T-cell (primary cell): ENCODE results near the gene PSMD10. TPM values are rescaled to one million over a fixed set of nuclear protein-coding genes. Genes with fewer than 3 reads are reported as not detected.

Experiments
- ATAC-seq, 4 experiments: fragments of 200-7000 bp in 3 of 4; fragments of 150-1000 bp in 1 of 4; cut with Tn5 transposase; replicated peaks in 1 of 4; 1 replicate in 3 of 4; 2 replicates in 1 of 4; pipeline ENCODE4 v1.10.0; 2021; ENCODE audit warnings: moderate library complexity in 3 of 4, mild to moderate bottlenecking in 2 of 4, moderate number of reproducible peaks in 1 of 4
- CTCF ChIA-PET, 2 donors: fragments of 300-600 bp; sonication (Branson Sonifier 250); formaldehyde crosslinking; loops; one replicate each; lab custom pipeline; 2022; ENCODE audit warnings: antibody characterized with exemption in 2 of 2; lab: Charles Lee
- POLR2A ChIA-PET, 2 donors: fragments of 300-600 bp; sonication (Branson Sonifier 250); formaldehyde crosslinking; loops; one replicate each; lab custom pipeline; 2022; ENCODE audit warnings: antibody characterized with exemption in 2 of 2; lab: Charles Lee
- DNase-seq, 35 experiments: peaks; one replicate each; pipeline versions ENCODE4 v3.0.0 to v3.0.0-alpha.2; 2013 to 2023
- H3K27ac ChIP-seq: one replicate; pipeline ENCODE4 v1.5.1; 2013; ENCODE audit warnings: low read length
- H3K27me3 ChIP-seq, 2 experiments: replicated peaks in 1 of 2; 1 replicate in 1 of 2; 2 replicates in 1 of 2; pipeline versions ENCODE4 v1.6.1 to v1.7.0; 2013; ENCODE audit warnings: low read length in 1 of 2, mixed read lengths in 1 of 2; ENCODE audit not compliant: control insufficient read depth in 2 of 2, insufficient read depth in 2 of 2; ENCODE audit errors: extremely low read depth in 1 of 2
- H3K36me3 ChIP-seq, 2 donors: 1 replicate in 1 of 2; 2 replicates in 1 of 2; pipeline versions ENCODE4 v1.6.1 to v1.7.0; 2013; ENCODE audit warnings: low read length in 1 of 2; ENCODE audit not compliant: control insufficient read depth in 2 of 2, insufficient read depth in 1 of 2; ENCODE audit errors: extremely low read depth in 1 of 2
- H3K4me1 ChIP-seq, 2 experiments: 1 replicate in 1 of 2; 2 replicates in 1 of 2; pipeline versions ENCODE4 v1.6.1 to v1.7.0; 2013; ENCODE audit warnings: low read length in 2 of 2, mixed read lengths in 1 of 2; ENCODE audit not compliant: insufficient read depth in 2 of 2, control insufficient read depth in 1 of 2; ENCODE audit errors: extremely low read depth in 1 of 2
- H3K4me3 ChIP-seq, 2 donors: 1 replicate in 1 of 2; 2 replicates in 1 of 2; pipeline versions ENCODE4 v1.5.1 to v1.7.0; 2013; ENCODE audit warnings: mild to moderate bottlenecking in 2 of 2, low read length in 1 of 2, moderate library complexity in 1 of 2; ENCODE audit not compliant: control insufficient read depth in 1 of 2; ENCODE audit errors: extremely low read depth in 1 of 2
- H3K9me3 ChIP-seq: 2 replicates; pipeline ENCODE4 v1.7.0; 2013
- H3K27ac Mint-ChIP-seq, 2 donors: one replicate each; pipeline ENCODE4 v1.8.0; 2020 to 2021; ENCODE audit warnings: mild to moderate bottlenecking in 2 of 2, mixed read lengths in 2 of 2
- H3K27me3 Mint-ChIP-seq, 2 donors: one replicate each; pipeline ENCODE4 v1.8.0; 2021 to 2022; ENCODE audit warnings: mixed read lengths in 2 of 2
- H3K36me3 Mint-ChIP-seq: one replicate; pipeline ENCODE4 v1.8.0; 2021; ENCODE audit warnings: mixed read lengths
- H3K4me1 Mint-ChIP-seq, 3 donors: one replicate each; pipeline ENCODE4 v1.8.0; 2020 to 2022; ENCODE audit warnings: mixed read lengths in 3 of 3, mild to moderate bottlenecking in 1 of 3
- H3K4me3 Mint-ChIP-seq, 3 donors: one replicate each; pipeline ENCODE4 v1.8.0; 2020 to 2022; ENCODE audit warnings: mild to moderate bottlenecking in 3 of 3, mixed read lengths in 3 of 3, moderate library complexity in 3 of 3
- H3K9me3 Mint-ChIP-seq, 3 donors: one replicate each; pipeline ENCODE4 v1.8.0; 2020 to 2022; ENCODE audit warnings: mixed read lengths in 3 of 3
- WGBS: methylation state at CpG from one replicate; pipeline ENCODE4 v1.1.5; 2013; ENCODE audit warnings: missing lambda C conversion rate; ENCODE audit not compliant: insufficient coverage; 5-methylcytosine and 5-hydroxymethylcytosine counted together
- total RNA-seq, 35 experiments: library from RNA in 6 of 35; stranded (reverse) in 6 of 35; fragments of 120-200 nt in 1 of 35; gene quantifications; one replicate each; pipeline versions ENCODE4 v1.2.1 to v1.2.4 and lab custom pipeline; 2013 to 2026

PSMD10 gene
- total RNA-seq, 5 donors from 2014 or later (not counting 1 experiment from before 2014, with no cell fraction given) = 14.0 to 30.9 (median 25.3) TPM

GRCh38 chrX:108088511-108088910, 2.8 kb downstream of the PSMD10 start:
- Mint-ChIP-seq H3K4me1 (peaks cover 9 to 18% (median 14%) of the 10 kb centered on the region in 3 donors), H3K4me3 (no peak overlapping the region)
- WGBS = no CpG with 5 or more reads among the region's 1 CpG

GRCh38 chrX:108087792-108088191, 3.5 kb downstream of the PSMD10 start:
- no peaks in the 10 kb centered on the region for H3K27me3 ChIP-seq
- ATAC-seq (no peak), DNase-seq (no peak)
- H3K4me1 Mint-ChIP-seq = peaks cover 9 to 14% (median 12%) of the 10 kb centered on the region in 3 donors
- H3K27ac Mint-ChIP-seq = no peak overlapping the region
- H3K9me3 ChIP-seq = no peaks in the 10 kb centered on the region
- H3K27me3 Mint-ChIP-seq = peaks cover 0 to 11% of the 10 kb centered on the region in 2 donors
- peaks cover 4 to 8% of the 10 kb centered on the region in 2 experiments for H3K4me1 ChIP-seq
- peaks cover 0 to 13% of the 10 kb centered on the region in 2 donors for H3K36me3 ChIP-seq
- H3K9me3 Mint-ChIP-seq = no peaks in the 10 kb centered on the region
- 100% methylated on average over 3 of the region's 6 CpGs for WGBS
- H3K36me3 Mint-ChIP-seq = peaks cover 8% of the 10 kb centered on the region
- CTCF ChIA-PET = no interaction called here
- no peak overlapping the region for H3K4me3 ChIP-seq
- POLR2A ChIA-PET = no interaction called here
- no peak overlapping the region for H3K27ac ChIP-seq
- H3K4me3 Mint-ChIP-seq = no peak overlapping the region

More at GRCh38 chrX:108088511-108088910, 2.8 kb downstream of the PSMD10 start:
- Histone ChIP-seq H3K4me3 (no peak overlapping the region), H3K27ac (no peak overlapping the region), H3K9me3 (no peaks in the 10 kb centered on the region), H3K36me3 (peaks cover 0 to 13% of the 10 kb centered on the region in 2 donors), H3K4me1 (peaks cover 4 to 8% of the 10 kb centered on the region in 2 experiments), H3K27me3 (no peaks in the 10 kb centered on the region)
- Mint-ChIP-seq H3K27me3 (peaks cover 0 to 11% of the 10 kb centered on the region in 2 donors), H3K9me3 (no peaks in the 10 kb centered on the region), H3K27ac (no peak overlapping the region), H3K36me3 (peaks cover 8% of the 10 kb centered on the region)
- POLR2A ChIA-PET = no interaction called here
- ATAC-seq = no peak
- DNase-seq = no peak
- CTCF ChIA-PET = no interaction called here

- Mint-ChIP-seq H3K27ac (peak overlapping the region in 1 of 2 donors; percentile 31), H3K4me3 (no peak overlapping the region), H3K9me3 (no peaks in the 10 kb centered on the region), H3K36me3 (peaks cover 8% of the 10 kb centered on the region), H3K27me3 (peaks cover 0 to 12% of the 10 kb centered on the region in 2 donors), H3K4me1 (no peaks in the 10 kb centered on the region)
- H3K4me3 ChIP-seq = no peak overlapping the region
- ChIA-PET CTCF (interaction anchor here in 1 of 2 donors (0.5 kb wide), 1 partner anchor 804 kb away, joined by 5 read pairs; no protein-coding TSS in a partner anchor), POLR2A (no interaction called here)
- ATAC-seq = no peak
- no peaks in the 10 kb centered on the region for H3K9me3 ChIP-seq
- no peaks in the 10 kb centered on the region for H3K27me3 ChIP-seq
- H3K27ac ChIP-seq = no peak overlapping the region
- H3K36me3 ChIP-seq = peaks cover 0 to 5% of the 10 kb centered on the region in 2 donors
- no peak for DNase-seq
- H3K4me1 ChIP-seq = no peaks in the 10 kb centered on the region
- WGBS = no CpG with 5 or more reads among the region's 2 CpGs
These were observed 10.2 kb downstream of the PSMD10 start for GRCh38 chrX:108081110-108081509.

GRCh38 chrX:108072746-108073145, 18.6 kb downstream of the PSMD10 start:
- POLR2A ChIA-PET = no interaction called here
- CTCF ChIA-PET = interaction anchor here in 1 of 2 donors (0.7 kb wide), 1 partner anchor 154 kb away, joined by 3 read pairs; no protein-coding TSS in a partner anchor
- H3K4me3 Mint-ChIP-seq = no peak overlapping the region
- no peaks in the 10 kb centered on the region for H3K9me3 Mint-ChIP-seq
- no peaks in the 10 kb centered on the region for H3K27me3 ChIP-seq
- peaks cover 0 to 27% of the 10 kb centered on the region in 2 donors for H3K27me3 Mint-ChIP-seq
- no CpG with 5 or more reads among the region's 5 CpGs for WGBS
- DNase-seq = no peak
- H3K4me1 ChIP-seq = no peaks in the 10 kb centered on the region
- no peak for ATAC-seq
- no peaks in the 10 kb centered on the region for H3K9me3 ChIP-seq
- no peak overlapping the region for H3K27ac ChIP-seq
- H3K36me3 ChIP-seq = peaks cover 0 to 26% of the 10 kb centered on the region in 2 donors
- H3K27ac Mint-ChIP-seq = no peak overlapping the region
- H3K4me3 ChIP-seq = no peak overlapping the region
- H3K4me1 Mint-ChIP-seq = peaks cover 0 to 10% (median 3%) of the 10 kb centered on the region in 3 donors
- H3K36me3 Mint-ChIP-seq = peaks cover 20% of the 10 kb centered on the region

GRCh38 chrX:108071578-108071977, 19.8 kb downstream of the PSMD10 start:
- Histone ChIP-seq H3K4me3 (no peak overlapping the region), H3K9me3 (no peaks in the 10 kb centered on the region), H3K27ac (no peak overlapping the region), H3K4me1 (no peaks in the 10 kb centered on the region), H3K36me3 (peaks cover 0 to 26% of the 10 kb centered on the region in 2 donors), H3K27me3 (no peaks in the 10 kb centered on the region)
- peak overlapping the region; percentile 23 to 80 for H3K27ac Mint-ChIP-seq
- H3K27me3 Mint-ChIP-seq = peaks cover 0 to 29% of the 10 kb centered on the region in 2 donors
- ATAC-seq = peak in 1 of 4 experiments; percentile 22
- H3K9me3 Mint-ChIP-seq = no peaks in the 10 kb centered on the region
- no peak overlapping the region for H3K4me3 Mint-ChIP-seq
- peaks cover 0 to 10% (median 3%) of the 10 kb centered on the region in 3 donors for H3K4me1 Mint-ChIP-seq
- POLR2A ChIA-PET = no interaction called here
- CTCF ChIA-PET = interaction anchor here (1.0 to 1.1 kb wide), 2 partner anchors 72 to 399 kb away, joined by 3 to 6 read pairs; no protein-coding TSS in a partner anchor
- no CpG with 5 or more reads among the region's 1 CpG for WGBS
- H3K36me3 Mint-ChIP-seq = peaks cover 19% of the 10 kb centered on the region
- DNase-seq = peak in 1 of 35 experiments; percentile 13

- peaks cover 0 to 22% of the 10 kb centered on the region in 2 donors for H3K36me3 ChIP-seq
- H3K9me3 Mint-ChIP-seq = no peaks in the 10 kb centered on the region
- peaks cover 18% of the 10 kb centered on the region for H3K36me3 Mint-ChIP-seq
- H3K4me3 ChIP-seq = no peak overlapping the region
- ChIA-PET CTCF (interaction anchor here (0.9 to 1.6 kb wide), 5 partner anchors 50 to 408 kb away, joined by 3 to 6 read pairs (median 5); no protein-coding TSS in a partner anchor), POLR2A (interaction anchor here in 1 of 2 donors (0.7 kb wide), 1 partner anchor 69 kb away, joined by 3 read pairs; no protein-coding TSS in a partner anchor)
- H3K27me3 Mint-ChIP-seq = peaks cover 0 to 29% of the 10 kb centered on the region in 2 donors
- no peak overlapping the region for H3K4me3 Mint-ChIP-seq
- H3K27me3 ChIP-seq = no peaks in the 10 kb centered on the region
- H3K9me3 ChIP-seq = no peaks in the 10 kb centered on the region
- no peak for DNase-seq
- no peaks in the 10 kb centered on the region for H3K4me1 ChIP-seq
- ATAC-seq = no peak
- WGBS = no CpG with 5 or more reads among the region's 4 CpGs
- H3K27ac Mint-ChIP-seq = no peak overlapping the region
- no peak overlapping the region for H3K27ac ChIP-seq
- peaks cover 0 to 10% (median 3%) of the 10 kb centered on the region in 3 donors for H3K4me1 Mint-ChIP-seq
These were observed 20.5 kb downstream of the PSMD10 start for GRCh38 chrX:108070891-108071290.
